ENCODE measurements around the gene ASTN2. TPM values are rescaled to one million over a fixed set of nuclear protein-coding genes. Genes with fewer than 3 reads are reported as not detected.
"Not testable (repeated sequence)": the region's sequence is repeated elsewhere in the genome, so short reads cannot be mapped to it uniquely, and the experiment has no call there.

ASTN2 gene
- total and polyA plus RNA-seq, 7 experiments from 2014 or later: 2.2 to 5.3 (median 4.0) TPM

DNA sequence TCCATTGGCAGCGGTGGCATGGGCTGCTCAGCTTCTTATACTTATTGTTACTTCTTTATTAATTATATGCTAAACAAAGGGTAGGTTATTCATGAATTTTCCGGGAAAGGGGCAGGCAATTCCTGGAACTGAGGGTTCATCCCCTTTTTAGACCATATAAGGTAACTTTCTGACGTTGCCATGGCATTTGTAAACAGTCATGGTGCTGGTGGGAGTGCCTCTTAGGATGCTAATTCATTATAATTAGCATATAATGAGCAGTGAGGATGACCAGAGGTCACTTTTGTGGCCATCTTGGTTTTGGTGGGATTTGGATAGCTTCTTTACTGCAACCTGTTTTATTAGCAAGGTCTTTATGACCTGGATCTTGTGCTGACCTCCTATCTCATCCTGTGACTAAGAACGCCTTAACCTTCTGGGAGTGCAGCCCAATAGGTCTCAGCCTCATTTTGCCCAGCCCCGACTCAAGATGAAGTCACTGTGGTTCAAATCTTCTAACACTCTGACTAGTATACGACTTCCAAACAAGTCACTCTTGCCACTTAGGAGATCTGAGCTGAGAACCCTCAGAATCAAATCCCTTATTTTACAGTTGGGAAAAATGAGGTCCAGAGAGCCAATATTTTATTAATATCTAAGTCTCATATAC lies 490.3 kb downstream of the ASTN2 start:
- Mint-ChIP-seq H3K27me3 (peaks cover 0 to 12% (median 0%) of the 10 kb centered on the region in 5 donors), H3K9me3 (peaks cover 0 to 4% (median 1%) of the 10 kb centered on the region in 11 donors), H3K4me3 (no peak overlapping the region), H3K36me3 (no peaks in the 10 kb centered on the region), H3K27ac (no peak overlapping the region), H3K4me1 (no peaks in the 10 kb centered on the region)
- H3K27ac ChIP-seq (ENCODE audit: low read depth, low read length): no peak overlapping the region
- H3K27me3 ChIP-seq (ENCODE audit: control insufficient read depth in 2 of 2, insufficient read depth in 2 of 2, low read length in 2 of 2): no peaks in the 10 kb centered on the region
- no peaks in the 10 kb centered on the region for H3K4me1 ChIP-seq (ENCODE audit: control insufficient read depth in 2 of 2, insufficient read depth in 2 of 2, low read length in 2 of 2)
- POLR2A ChIA-PET: no interaction called here
- H3K4me3 ChIP-seq (ENCODE audit: low read length): no peak overlapping the region
- H3K9me3 ChIP-seq (ENCODE audit: control insufficient read depth in 2 of 3, low read length in 3 of 3): no peaks in the 10 kb centered on the region
- H3K36me3 ChIP-seq (ENCODE audit: control insufficient read depth in 2 of 3, insufficient read depth in 3 of 3, low read length in 3 of 3): no peaks in the 10 kb centered on the region
- ATAC-seq (no peak), DNase-seq (no peak)
- intact Hi-C loops (cut with micrococcal nuclease): no loop called here
- CTCF ChIA-PET: no interaction called here

DNA sequence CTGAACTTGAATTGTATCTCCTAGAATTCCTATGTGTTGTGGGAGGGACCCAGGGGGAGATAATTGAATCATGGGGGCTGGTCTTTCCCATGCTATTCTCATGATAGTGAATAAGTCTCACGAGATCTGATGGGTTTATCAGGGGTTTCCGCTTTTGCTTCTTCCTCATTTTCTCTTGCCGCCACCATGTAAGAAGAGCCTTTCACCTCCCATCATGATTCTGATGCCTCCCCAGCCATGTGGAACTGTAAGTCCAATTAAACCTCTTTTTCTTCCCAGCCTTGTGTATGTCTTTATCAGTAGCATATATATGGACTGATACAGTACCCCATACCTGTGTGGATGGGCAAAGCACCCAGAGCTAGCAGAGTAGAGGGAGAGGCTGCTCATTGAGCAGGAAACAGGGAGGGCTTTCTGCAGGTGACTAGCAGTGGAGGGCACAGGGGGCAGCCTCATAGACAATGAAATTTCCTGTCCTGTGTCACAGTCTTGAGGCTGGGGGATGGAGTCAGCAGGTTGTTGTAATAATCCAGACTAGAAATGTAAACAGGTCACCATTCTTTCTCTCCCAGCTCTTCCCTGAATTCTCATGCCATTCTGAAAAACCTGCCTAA lies 496.9 kb downstream of the ASTN2 start:
- H3K9me3 Mint-ChIP-seq, CTCF ChIA-PET: not testable (repeated sequence)
- H3K27me3 Mint-ChIP-seq: peaks cover 0 to 14% (median 0%) of the 10 kb centered on the region in 5 donors

DNA sequence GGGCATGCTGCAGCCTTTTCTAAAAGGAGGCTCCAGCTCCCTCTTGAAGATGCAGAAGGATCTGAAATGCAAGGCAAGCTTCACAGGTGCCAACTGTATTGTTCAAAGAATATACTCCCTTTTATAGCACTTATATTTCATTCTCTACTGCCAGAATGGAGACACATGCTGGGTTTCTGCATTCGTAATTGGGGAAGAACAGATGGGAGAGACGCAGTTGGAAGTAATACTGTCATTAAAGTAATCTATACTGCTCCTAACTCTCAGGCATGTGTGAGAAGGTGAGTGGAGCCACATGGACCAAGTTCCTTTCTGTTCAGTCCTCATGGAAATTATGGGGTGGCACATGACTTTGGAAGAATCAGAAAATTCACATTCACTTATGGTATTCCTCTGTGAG lies 501.3 kb downstream of the ASTN2 start:
- H3K36me3 Mint-ChIP-seq: no peaks in the 10 kb centered on the region

More for the DNA sequence above, 496.9 kb downstream of the ASTN2 start:
- H3K27ac ChIP-seq (ENCODE audit: low read depth, low read length); POLR2A ChIA-PET; H3K27me3 ChIP-seq (ENCODE audit: control insufficient read depth in 2 of 2, insufficient read depth in 2 of 2, low read length in 2 of 2); H3K4me1 Mint-ChIP-seq; ATAC-seq; H3K4me1 ChIP-seq (ENCODE audit: control insufficient read depth in 2 of 2, insufficient read depth in 2 of 2, low read length in 2 of 2); H3K9me3 ChIP-seq (ENCODE audit: control insufficient read depth in 2 of 3, low read length in 3 of 3); H3K36me3 ChIP-seq (ENCODE audit: control insufficient read depth in 2 of 3, insufficient read depth in 3 of 3, low read length in 3 of 3); H3K27ac Mint-ChIP-seq; H3K4me3 ChIP-seq (ENCODE audit: low read length); intact Hi-C loops (cut with micrococcal nuclease); H3K36me3 Mint-ChIP-seq; H3K4me3 Mint-ChIP-seq; DNase-seq: not testable (repeated sequence)

DNA sequence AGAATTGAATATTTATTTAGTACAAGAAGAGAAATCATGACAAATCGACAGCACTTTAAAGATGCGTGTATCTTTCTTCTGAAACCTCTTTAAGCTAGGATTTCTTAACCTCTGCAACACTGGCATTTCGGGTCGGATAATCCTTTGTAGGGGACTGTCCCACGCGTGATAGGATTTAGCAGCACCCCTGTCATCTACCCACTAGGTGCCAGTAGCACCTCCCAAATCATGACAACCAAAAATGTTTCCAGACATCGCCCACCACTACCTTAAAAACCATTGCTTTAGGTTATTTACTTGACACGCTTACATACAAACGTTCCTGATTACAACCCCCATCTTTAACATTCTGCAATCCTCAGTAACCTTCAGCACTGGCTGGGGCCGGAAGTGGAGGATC lies 504.7 kb downstream of the ASTN2 start:
- ATAC-seq (no peak), DNase-seq (no peak)
- Mint-ChIP-seq H3K27me3 (peaks cover 0 to 15% (median 3%) of the 10 kb centered on the region in 5 donors), H3K9me3 (peaks cover 0 to 9% (median 0%) of the 10 kb centered on the region in 11 donors), H3K4me3 (no peak overlapping the region), H3K36me3 (no peaks in the 10 kb centered on the region), H3K27ac (no peak overlapping the region), H3K4me1 (peaks cover 0 to 1% (median 0%) of the 10 kb centered on the region in 7 donors)
- H3K27ac ChIP-seq (ENCODE audit: low read depth, low read length): no peak overlapping the region
- H3K4me3 ChIP-seq (ENCODE audit: low read length): no peak overlapping the region
- H3K27me3 ChIP-seq (ENCODE audit: control insufficient read depth in 2 of 2, insufficient read depth in 2 of 2, low read length in 2 of 2): no peaks in the 10 kb centered on the region
- POLR2A ChIA-PET: no interaction called here
- H3K9me3 ChIP-seq (ENCODE audit: control insufficient read depth in 2 of 3, low read length in 3 of 3): no peaks in the 10 kb centered on the region
- H3K4me1 ChIP-seq (ENCODE audit: control insufficient read depth in 2 of 2, insufficient read depth in 2 of 2, low read length in 2 of 2): no peaks in the 10 kb centered on the region
- no peaks in the 10 kb centered on the region for H3K36me3 ChIP-seq (ENCODE audit: control insufficient read depth in 2 of 3, insufficient read depth in 3 of 3, low read length in 3 of 3)
- intact Hi-C loops (cut with micrococcal nuclease): no loop called here
- CTCF ChIA-PET: no interaction called here

More for the DNA sequence above, 501.3 kb downstream of the ASTN2 start:
- POLR2A ChIA-PET: no interaction called here
- Mint-ChIP-seq H3K9me3 (peaks cover 0 to 6% (median 0%) of the 10 kb centered on the region in 11 donors), H3K27ac (no peak overlapping the region), H3K27me3 (peaks cover 0 to 12% (median 4%) of the 10 kb centered on the region in 5 donors), H3K4me1 (peaks cover 0 to 1% (median 0%) of the 10 kb centered on the region in 7 donors), H3K4me3 (no peak overlapping the region)
- Histone ChIP-seq H3K27ac (ENCODE audit: low read depth, low read length) (no peak overlapping the region), H3K4me3 (ENCODE audit: low read length) (no peak overlapping the region), H3K27me3 (ENCODE audit: control insufficient read depth in 2 of 2, insufficient read depth in 2 of 2, low read length in 2 of 2) (no peaks in the 10 kb centered on the region), H3K36me3 (ENCODE audit: control insufficient read depth in 2 of 3, insufficient read depth in 3 of 3, low read length in 3 of 3) (no peaks in the 10 kb centered on the region), H3K4me1 (ENCODE audit: control insufficient read depth in 2 of 2, insufficient read depth in 2 of 2, low read length in 2 of 2) (no peaks in the 10 kb centered on the region), H3K9me3 (ENCODE audit: control insufficient read depth in 2 of 3, low read length in 3 of 3) (no peaks in the 10 kb centered on the region)
- CTCF ChIA-PET: no interaction called here
- DNase-seq: no peak
- intact Hi-C loops (cut with micrococcal nuclease): no loop called here
- no peak for ATAC-seq

DNA sequence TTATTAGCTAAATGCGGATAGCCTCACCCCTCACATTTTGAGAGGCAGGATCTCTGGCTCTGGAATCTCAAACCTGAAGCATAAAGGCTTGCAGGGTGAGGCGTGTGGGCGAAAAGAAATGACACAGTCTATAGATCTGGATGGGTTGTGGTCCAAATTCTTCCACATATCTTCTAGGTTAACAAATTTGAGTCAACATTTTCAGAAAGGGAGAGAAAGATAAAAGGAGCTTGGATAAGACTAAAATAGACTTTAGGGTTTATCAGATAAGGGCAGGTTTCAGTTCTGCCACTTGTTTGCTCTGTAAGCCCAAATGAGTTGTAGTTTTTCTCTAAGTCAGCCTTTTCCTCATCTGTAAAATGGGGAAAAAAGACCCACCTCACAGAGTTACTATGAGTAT lies 506.9 kb downstream of the ASTN2 start:
- Mint-ChIP-seq H3K36me3 (no peaks in the 10 kb centered on the region), H3K27me3 (peaks cover 0 to 14% (median 3%) of the 10 kb centered on the region in 5 donors), H3K9me3 (peaks cover 0 to 9% (median 2%) of the 10 kb centered on the region in 11 donors), H3K4me3 (no peak overlapping the region), H3K27ac (no peak overlapping the region), H3K4me1 (peaks cover 0 to 1% (median 0%) of the 10 kb centered on the region in 7 donors)
- Histone ChIP-seq H3K9me3 (ENCODE audit: control insufficient read depth in 2 of 3, low read length in 3 of 3) (no peaks in the 10 kb centered on the region), H3K27me3 (ENCODE audit: control insufficient read depth in 2 of 2, insufficient read depth in 2 of 2, low read length in 2 of 2) (no peaks in the 10 kb centered on the region), H3K4me3 (ENCODE audit: low read length) (no peak overlapping the region), H3K36me3 (ENCODE audit: control insufficient read depth in 2 of 3, insufficient read depth in 3 of 3, low read length in 3 of 3) (no peaks in the 10 kb centered on the region), H3K27ac (ENCODE audit: low read depth, low read length) (no peak overlapping the region), H3K4me1 (ENCODE audit: control insufficient read depth in 2 of 2, insufficient read depth in 2 of 2, low read length in 2 of 2) (no peaks in the 10 kb centered on the region)
- CTCF ChIA-PET: no interaction called here
- POLR2A ChIA-PET: no interaction called here
- DNase-seq (no peak), ATAC-seq (no peak)
- intact Hi-C loops (cut with micrococcal nuclease): no loop called here

DNA sequence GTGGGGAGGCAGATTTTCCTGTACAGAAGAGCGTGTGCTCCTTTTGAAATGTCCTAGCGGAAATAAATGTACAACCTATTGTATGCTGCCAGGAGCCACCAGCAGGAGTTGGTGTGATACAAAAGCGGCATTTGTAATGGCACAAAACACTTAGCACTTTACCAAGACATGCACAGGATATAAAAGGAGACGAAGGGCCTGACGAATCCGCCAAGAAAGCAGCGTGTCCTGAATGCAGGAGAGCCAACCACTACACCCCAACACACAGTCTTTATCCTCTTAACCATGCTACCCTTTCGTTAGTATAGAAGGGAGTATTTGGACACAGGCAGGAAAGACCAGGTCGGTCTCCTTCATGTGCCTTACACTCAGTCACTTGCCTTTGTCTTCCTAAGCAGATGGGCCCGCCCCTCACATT lies 509.7 kb downstream of the ASTN2 start:
- Histone ChIP-seq H3K4me3 (ENCODE audit: low read length) (no peak overlapping the region), H3K27ac (ENCODE audit: low read depth, low read length) (no peak overlapping the region), H3K27me3 (ENCODE audit: control insufficient read depth in 2 of 2, insufficient read depth in 2 of 2, low read length in 2 of 2) (no peaks in the 10 kb centered on the region), H3K36me3 (ENCODE audit: control insufficient read depth in 2 of 3, insufficient read depth in 3 of 3, low read length in 3 of 3) (no peaks in the 10 kb centered on the region), H3K9me3 (ENCODE audit: control insufficient read depth in 2 of 3, low read length in 3 of 3) (peaks cover 0 to 8% (median 0%) of the 10 kb centered on the region in 3 experiments), H3K4me1 (ENCODE audit: control insufficient read depth in 2 of 2, insufficient read depth in 2 of 2, low read length in 2 of 2) (no peaks in the 10 kb centered on the region)
- H3K9me3 Mint-ChIP-seq: peaks cover 2 to 14% (median 5%) of the 10 kb centered on the region in 11 donors
- ChIA-PET POLR2A (no interaction called here), CTCF (no interaction called here)
- no peaks in the 10 kb centered on the region for H3K36me3 Mint-ChIP-seq
- no peak for ATAC-seq
- peaks cover 0 to 14% (median 3%) of the 10 kb centered on the region in 5 donors for H3K27me3 Mint-ChIP-seq
- intact Hi-C loops (cut with micrococcal nuclease): no loop called here
- no peak overlapping the region for H3K27ac Mint-ChIP-seq
- no peak for DNase-seq
- H3K4me1 Mint-ChIP-seq: peaks cover 0 to 1% (median 0%) of the 10 kb centered on the region in 7 donors
- H3K4me3 Mint-ChIP-seq: no peak overlapping the region

DNA sequence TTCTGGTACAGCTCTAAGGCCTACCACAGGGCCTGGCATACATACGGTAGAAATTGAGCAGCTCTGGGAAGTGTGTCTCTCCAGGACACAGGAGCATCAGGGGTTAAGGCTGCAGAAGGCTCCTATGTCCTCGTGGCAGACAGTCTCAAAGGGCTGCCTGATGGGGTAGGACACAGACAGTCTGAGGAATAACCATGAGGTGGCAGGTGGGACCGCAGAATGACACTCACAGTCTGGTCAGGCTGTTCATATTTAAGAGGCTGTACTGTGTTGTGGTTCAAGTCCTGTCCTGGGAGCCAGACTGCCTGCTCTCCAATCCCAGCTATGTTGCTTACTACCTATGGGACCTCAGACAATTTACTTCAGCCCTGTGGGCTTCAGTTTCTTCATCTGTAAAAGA lies 510.7 kb downstream of the ASTN2 start:
- no peaks in the 10 kb centered on the region for H3K36me3 Mint-ChIP-seq
- Histone ChIP-seq H3K27ac (ENCODE audit: low read depth, low read length) (no peak overlapping the region), H3K36me3 (ENCODE audit: control insufficient read depth in 2 of 3, insufficient read depth in 3 of 3, low read length in 3 of 3) (no peaks in the 10 kb centered on the region), H3K4me3 (ENCODE audit: low read length) (no peak overlapping the region), H3K27me3 (ENCODE audit: control insufficient read depth in 2 of 2, insufficient read depth in 2 of 2, low read length in 2 of 2) (no peaks in the 10 kb centered on the region), H3K9me3 (ENCODE audit: control insufficient read depth in 2 of 3, low read length in 3 of 3) (peaks cover 0 to 10% (median 0%) of the 10 kb centered on the region in 3 experiments), H3K4me1 (ENCODE audit: control insufficient read depth in 2 of 2, insufficient read depth in 2 of 2, low read length in 2 of 2) (no peaks in the 10 kb centered on the region)
- peaks cover 5 to 25% (median 13%) of the 10 kb centered on the region in 11 donors for H3K9me3 Mint-ChIP-seq
- ATAC-seq: no peak
- intact Hi-C loops (cut with micrococcal nuclease): no loop called here
- no peak overlapping the region for H3K4me3 Mint-ChIP-seq
- H3K27me3 Mint-ChIP-seq: peaks cover 0 to 14% (median 3%) of the 10 kb centered on the region in 5 donors
- ChIA-PET POLR2A (no interaction called here), CTCF (no interaction called here)
- peaks cover 0 to 1% (median 0%) of the 10 kb centered on the region in 7 donors for H3K4me1 Mint-ChIP-seq
- H3K27ac Mint-ChIP-seq: no peak overlapping the region
- no peak for DNase-seq
